Stimulated activated CD8-positive, alpha-beta memory T cell treated with anti-CD3 and anti-CD28 coated beads, Interleukin-12 subunit alpha, Interleukin-12 subunit beta, amount 100 ng/mL, for 4 hours (primary cell): ENCODE measurements around the gene UTS2R.
A peak's percentile ranks its signal among the peaks of the same experiment; 100 is the strongest.
"Not testable (repeated sequence)": the region's sequence is repeated elsewhere in the genome, so short reads cannot be mapped to it uniquely, and the experiment has no call there.

Experiments
- DNase-seq: peaks from one replicate; pipeline ENCODE4 v3.0.0-alpha.2; 2020; ENCODE audit warnings: low read depth

UTS2R gene

DNA sequence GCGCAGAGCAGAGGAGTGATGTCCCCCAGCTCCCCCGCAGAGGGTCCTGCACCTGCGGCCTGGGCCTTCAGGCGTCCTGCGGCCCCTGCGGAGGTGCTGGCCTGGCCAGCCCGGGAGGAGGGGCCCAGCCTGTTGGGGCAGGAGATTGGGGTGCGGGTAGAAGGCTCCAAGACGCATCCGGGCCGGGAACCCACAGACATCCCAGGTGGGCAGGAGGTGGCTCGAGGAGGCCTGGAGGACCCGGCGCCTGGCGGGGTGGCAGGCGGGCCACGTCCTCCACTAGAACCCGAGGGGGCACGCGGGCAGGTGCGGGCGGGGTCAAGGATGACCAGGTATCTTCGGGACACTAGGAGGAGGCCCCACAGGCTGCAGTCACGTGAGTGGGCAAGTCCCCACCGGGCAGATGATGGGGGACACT, 37.4 kb upstream of the UTS2R start:
- no peak for DNase-seq

DNA sequence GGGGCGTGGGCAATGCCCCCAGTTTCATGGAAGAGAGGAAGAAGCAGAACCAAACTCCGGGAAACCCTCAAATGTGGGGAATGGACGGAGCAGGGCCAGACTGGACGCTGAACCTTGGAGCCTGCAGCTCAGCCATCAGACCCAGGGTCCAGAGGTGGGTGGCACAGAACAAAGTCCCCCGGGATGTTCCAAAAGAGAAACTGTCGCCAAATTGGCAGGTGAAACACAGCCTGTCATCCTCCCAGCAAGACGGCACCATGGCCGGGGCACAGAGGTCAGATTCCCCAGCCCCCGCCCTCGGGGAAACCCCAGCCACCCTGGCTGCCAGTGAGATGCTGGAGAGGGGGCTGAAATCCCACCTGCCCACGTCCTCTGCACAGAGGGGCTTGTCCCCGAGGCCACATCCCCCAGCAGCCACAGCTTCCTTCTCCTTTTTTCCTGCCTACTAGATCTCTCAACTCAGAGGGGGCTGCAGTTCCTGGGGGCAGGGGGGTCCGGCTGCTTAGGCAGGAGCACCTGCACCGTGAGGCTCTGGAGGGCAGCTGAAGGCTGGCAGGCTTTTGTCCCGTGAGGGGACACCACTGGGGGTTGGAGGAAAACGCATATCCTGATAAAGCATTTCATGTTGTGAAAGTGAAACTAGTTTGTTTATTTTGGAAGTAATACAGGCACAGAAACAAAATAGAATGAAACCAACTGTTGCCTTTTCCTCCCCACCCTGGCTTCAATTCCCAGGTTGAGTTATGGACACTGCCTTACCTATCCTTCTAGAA, 36.8 kb upstream of the UTS2R start:
- no peak for DNase-seq

DNA sequence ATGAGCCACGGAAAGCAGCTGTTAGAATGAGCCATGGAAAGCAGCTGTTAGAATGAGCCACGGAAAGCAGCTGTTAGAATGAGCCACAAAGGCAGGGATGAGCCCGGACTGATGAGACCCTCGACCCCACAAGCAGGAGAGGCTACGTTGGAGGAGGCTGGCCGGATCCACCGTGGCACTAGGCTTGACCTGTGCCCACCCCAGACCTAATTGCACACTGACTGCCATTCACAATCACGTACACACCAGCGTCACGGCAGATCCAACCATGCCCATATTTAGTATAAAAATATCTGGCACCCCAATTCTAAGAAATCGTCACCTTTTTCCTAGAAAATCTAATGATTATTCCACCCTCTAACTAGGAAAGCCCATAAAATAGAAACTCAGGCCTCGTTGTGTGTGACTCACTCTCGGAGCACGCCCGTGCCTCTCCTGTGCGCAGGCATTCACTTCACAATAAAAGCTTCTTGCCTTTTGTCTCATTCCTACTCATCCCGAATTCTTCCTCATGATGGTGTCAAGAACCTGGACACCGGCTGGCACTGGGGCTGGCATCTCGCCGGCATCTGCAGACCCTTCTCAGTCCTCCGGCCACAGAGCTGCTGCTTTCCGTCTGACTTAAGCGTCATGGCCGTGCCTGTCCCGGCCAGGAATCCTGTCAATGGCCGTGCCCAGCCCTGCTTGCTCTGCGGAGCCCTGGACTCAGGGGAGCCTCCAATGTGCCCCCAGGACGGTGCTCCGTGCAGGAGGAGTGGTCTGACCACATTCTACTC, 32.5 kb upstream of the UTS2R start:
- no peak for DNase-seq

DNA sequence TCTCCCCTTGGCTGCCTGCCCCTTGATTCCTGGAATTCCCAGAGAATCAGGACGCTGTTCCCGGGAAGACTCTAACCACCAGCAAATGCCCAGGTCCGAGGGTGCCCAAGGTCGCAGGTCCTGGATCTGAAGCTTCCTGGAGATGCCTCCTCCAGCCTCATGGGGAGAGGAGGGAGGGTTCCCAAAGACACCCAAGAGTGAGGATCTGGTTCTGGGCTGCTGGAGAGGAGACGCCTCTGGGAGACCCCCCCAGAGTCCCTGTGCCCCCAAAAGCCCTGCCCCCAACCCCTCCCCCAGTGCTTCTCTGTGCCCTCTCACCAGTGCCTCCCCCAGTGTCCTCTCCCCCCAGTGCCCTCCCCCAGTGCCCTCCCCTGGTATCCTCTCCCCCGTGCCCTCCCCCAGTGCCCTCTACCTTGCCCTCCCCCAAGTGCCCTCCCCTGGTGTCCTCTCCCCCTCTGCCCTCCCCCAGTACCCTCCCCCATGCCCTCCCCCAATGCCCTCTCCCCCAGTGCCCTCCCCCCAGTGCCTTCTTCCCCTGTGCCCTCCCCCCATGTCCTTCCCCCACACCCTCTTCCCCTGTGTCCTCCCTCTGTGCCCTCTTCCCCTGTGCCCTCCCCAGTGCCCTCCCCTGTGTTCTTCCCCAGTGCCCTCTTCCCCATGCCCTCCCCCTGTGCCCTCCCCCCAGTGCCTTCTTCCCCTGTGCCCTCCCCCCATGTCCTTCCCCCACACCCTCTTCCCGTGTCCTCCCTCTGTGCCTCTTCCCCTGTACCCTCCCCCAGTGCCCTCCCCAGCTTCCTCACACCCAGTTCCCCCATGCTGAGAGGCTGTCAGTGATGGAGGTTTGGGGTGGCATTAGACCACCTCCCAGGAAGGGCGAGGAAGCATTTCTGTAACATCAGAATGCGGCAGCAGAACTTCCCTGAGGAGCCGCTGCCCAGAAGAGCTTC, 31.7 kb upstream of the UTS2R start:
- no peak for DNase-seq

DNA sequence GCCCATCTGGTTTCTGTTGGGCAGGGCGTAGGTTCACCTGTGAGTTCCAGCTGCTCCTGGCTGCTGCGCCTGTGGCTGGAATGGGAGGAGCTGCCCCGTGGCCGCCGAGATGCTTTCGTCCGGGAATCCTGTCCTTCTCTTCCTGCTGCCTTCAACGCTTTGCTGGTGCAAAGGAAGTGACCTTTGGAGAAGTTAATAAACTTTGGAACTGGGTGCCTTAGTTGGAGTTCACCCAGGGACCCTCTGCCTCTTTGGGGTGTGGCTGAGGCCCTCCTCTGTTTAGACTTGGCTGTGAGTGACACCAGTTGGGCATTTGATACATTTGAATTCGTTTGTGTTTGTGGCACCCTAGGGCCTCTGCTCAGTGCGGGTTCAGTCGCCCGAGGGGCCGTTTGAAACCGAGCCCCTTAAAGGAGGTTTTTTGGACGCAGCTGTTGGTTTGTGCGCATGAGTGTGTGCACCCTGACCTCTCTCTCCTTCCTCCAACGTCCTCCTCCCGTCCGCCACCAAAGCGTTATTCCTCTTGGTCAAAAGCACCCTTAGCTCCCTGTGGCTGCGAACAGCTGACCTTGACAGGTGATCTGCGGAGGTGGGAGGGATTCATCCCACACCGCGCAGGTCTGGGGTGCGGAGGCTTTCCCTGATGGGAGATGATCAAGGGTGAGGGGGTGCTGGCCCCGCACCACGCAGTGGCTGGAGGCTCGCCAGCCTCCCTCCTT, 29.0 kb upstream of the UTS2R start:
- DNase-seq, result no peak

DNA sequence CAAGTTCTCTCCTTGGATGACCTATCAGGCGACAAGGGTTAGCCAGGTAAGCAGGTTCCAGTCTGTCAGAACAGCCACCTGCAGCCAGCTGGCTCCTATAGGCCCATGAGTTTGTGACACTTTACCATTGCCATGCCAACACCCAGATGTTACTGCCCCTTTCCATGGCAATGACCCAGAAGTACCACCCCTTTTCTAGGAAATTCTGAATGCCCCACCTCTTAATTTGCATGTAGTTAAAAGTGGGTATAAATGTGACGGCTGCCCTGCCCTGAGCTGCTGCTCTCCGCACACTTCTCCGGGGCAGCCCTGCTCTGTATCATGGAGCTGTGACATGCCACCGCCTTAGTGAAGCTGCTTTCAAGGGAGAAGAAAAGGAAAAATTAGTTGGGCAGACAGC, 28.0 kb upstream of the UTS2R start:
- DNase-seq, result no peak

DNA sequence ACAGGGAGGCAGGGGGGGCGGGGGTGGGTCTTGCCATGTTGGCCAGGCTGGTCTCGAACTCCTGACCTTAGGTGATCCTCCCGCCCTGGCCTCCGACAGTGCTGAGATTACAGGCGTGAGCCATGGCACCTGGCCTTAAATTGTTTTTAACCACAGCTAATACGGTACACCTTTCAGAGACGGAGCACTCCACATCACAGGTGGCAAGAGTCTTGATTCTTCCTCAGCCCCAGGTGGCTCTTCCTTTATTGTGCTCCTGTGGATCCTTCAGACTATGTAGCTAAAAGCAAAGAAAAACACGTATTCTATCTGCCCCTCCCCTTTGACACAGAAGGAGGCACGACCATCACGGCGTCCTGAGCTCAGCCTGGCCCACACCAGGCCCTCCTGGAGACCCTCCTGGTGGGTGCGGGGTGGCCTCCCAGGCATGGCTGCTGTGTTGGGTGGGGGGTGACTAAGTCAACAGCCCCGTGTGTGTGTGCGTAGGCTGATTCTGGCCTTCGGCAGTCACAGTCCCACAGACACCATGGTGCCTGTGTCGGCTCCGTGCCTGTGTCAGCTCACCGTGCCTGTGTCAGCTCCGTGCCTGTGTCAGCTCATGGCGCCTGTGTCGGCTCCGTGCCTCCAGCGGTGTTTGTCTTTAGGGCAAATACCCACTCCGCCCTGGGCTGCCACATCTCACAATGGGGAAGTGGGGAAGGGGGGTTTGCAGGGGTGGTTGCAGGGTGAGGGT, 27.2 kb upstream of the UTS2R start:
- DNase-seq, result no peak

DNA sequence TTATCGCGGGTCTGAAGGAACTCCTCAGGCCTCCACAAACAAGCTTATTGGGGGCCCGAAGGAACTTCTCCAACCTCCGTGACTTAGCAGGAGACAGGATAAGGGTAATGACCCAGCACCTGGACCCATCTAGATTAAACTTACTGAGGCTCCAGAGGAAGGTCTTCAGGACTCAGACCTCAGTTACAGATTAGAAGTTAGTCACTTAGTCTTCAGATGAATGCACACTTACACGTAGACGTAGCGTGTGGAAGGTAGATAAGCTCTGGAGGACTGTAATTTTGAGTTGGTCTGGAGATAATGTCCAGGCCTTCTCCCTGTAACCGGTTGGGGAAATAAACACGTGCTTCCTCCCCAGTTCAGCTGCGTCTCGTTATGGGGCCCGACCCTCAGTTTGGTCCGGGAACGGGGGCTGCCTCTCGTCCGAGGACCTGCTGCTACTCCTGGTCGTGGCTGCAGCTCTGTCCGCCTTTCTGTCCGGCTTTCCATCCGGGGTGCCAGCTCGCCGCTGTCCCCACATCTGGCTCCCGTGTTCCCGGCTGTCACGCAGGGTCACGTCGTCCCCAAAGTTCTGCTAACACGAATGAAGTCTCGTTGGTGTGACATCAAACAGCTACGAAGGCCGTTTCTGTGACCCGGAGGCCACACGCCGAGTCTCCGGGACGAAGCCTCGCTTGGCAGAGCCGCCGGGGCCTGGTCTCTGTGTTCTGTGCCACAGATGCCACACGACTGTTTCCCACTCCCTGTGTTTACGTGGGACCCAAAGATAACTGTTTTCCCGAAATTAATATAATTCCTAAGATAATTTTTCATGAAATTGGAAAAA, 26.2 kb upstream of the UTS2R start:
- no peak for DNase-seq

DNA sequence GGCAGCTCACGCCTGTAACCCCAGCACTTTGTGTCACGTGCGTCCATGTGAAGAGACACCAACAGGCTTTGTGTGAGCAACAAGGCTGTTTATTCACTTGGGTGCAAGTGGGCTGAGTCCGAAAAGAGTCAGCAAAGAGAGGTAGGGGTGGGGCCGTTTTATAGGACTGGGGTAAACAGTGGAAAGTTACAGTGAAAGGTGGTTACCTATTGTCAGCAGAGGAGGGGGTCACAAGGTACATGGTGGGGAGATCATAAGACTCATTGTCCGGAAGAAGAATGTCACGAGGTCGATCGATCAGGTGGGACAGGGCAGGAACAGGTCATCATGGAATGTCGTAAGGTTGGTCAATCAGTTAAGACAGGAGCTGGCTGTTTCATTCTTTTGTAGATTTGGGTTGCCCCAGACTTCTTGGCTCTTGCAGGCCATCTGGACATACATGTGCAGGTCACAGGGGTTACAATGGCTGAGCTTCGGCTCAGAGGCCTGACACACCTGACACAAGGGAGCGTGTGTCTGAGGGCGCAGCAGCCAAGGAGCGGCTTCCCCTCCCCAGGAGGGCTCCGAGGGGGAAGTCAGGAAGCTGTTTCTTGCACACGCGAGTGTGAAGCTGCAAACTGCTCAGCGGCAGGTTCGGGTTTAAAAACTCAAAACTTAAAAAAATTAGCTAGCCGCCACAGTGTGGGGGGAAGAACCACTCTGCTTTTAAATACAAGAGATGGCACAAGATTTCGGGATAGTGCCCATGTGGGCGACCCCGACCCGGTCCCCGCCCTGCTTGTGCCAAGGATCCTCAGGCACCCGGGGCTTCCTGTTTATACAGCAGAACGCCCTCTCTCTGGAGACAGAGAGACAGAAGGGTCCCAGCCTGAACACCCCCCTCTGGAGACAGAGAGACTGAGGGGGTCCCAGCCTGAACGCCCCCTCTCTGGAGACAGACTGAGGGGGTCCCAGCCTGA, 24.9 kb upstream of the UTS2R start:
- no peak for DNase-seq

DNA sequence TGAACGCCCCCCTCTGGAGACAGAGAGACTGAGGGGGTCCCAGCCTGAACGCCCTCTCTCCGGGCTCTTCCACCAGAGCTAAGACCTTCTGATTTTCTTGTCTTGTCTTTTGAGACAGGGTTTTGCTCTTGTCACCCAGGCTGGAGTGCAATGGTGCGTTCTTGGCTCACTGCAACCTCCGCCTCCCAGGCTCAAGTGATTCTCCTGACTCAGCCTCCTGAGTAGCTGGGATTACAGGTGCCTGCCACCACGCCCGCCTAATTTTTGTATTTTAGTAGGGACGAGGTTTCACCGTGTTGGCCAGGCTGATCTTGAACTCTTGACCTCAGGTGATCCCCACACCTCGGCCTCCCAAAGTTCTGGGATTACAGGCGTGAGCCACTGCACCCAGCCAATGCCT, 23.6 kb upstream of the UTS2R start:
- not testable (repeated sequence) for DNase-seq

DNA sequence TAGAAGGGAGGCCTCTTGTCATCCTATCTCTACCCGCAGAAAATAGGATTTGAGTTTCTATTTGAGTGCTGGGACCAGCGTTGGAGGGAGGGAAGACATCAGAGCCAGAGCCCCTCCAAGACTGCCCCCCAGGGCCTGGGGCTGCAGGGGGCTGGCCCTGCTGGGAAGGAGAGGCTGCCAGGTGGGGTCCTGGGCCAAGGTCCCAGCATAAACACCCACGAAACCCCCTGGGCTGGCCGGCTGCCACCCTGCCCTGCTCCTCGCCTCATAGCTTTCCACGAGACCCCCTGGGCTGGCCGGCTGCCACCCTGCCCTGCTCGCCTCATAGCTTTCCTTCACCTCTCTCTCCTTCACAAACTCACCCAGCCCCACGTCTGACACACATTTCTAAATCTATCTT, 23.1 kb upstream of the UTS2R start:
- no peak for DNase-seq

DNA sequence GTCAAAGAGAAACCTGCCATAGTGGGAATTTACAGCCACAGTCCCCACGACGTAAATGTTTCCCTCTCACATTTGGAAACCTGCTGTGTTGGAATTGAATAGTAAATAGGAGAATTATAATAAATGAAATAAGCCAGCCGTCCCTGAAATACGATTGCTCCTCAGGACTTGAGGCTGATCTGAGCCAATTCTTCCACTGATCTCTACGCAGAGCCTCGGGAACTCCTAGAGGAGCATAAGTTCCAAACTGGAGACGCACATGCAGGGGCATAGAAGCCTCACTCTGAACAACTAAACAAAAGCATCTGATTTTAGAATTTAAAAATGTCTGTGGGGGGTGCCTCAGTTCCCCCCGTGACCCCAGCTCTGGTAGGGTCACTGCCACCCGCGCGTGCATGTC, 22.7 kb upstream of the UTS2R start:
- no peak for DNase-seq

DNA sequence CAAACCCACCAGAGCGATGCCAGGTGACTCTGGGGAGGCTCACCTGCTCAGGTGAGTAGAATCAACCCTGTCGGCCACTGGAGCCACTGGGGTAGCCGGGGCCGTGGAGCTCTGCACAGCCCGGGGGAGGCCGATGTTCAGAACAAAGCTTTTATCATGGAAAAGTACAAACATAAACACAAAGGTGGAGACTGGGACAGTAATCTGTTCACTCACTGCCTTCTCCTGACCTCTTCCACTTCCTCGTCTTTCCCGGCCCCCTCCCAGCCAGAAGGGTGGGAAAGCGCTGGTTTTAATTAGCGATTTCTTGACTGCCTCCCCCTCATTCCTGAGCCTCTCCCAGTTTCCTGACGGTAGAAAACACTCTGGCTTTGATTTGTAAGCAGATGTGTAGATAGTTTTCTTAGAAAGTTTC, 22.3 kb upstream of the UTS2R start:
- DNase-seq, result no peak

DNA sequence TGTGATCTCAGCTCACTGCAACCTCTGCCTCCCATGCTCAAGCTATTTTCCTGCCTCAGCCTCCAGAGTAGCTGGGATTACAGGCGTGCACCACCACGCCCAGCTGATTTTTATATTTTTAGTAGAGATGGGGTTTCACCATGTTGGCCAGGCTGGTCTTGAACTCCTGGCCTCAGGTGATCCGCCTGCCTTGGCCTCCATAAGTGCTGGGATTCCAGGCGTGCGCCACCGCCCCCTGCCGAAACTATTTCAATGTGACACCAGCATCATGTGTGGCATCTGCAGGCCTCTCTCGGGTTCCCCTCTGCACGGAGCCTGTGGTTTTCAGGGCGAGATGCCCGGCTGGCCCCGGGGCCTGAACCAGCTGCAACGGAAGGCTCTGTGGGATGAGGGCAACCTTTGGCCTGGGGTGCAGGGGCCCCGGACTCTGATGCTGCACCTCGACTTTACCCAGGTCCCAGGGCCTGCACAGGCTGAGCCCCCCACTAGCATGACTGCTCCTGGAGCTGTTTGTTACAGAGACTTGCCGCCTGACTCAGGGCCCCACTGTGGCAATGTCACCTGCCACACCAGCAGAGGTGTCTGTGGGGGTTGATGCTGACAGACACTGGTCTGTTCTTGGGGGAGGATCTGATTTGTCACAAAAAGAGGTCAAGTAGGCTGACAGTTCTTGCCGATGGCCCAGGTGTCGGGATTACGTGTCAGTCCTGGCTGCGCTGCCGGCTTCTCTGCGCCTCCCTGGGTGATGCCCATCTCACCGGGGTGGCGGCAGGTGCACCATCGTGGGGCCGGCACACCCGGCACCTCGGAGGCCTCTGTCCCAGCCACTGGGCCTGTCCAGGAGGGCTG, 21.2 kb upstream of the UTS2R start:
- peak; percentile 11 for DNase-seq

DNA sequence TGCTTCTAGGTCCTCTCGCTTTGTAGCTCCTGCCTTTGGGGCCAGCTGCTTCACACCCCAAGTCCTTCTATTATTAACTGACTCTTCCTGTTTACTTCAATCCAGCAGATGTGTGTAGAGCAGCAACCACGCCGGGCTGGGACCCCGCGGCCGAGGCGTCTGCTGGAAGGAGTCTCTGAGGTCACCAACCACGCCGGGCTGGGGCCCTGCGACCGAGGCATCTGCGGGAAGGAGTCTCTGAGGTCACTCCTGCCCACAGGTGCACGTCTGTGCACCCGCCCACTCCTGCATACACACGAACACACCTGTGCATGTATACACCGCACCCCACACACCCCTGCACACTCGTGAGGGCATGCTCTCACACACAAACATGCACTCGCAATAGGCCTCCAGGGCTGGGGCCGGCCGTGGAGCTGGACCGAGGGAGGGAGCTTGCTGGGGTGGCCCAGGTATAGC, 20.3 kb upstream of the UTS2R start:
- DNase-seq, result no peak

DNA sequence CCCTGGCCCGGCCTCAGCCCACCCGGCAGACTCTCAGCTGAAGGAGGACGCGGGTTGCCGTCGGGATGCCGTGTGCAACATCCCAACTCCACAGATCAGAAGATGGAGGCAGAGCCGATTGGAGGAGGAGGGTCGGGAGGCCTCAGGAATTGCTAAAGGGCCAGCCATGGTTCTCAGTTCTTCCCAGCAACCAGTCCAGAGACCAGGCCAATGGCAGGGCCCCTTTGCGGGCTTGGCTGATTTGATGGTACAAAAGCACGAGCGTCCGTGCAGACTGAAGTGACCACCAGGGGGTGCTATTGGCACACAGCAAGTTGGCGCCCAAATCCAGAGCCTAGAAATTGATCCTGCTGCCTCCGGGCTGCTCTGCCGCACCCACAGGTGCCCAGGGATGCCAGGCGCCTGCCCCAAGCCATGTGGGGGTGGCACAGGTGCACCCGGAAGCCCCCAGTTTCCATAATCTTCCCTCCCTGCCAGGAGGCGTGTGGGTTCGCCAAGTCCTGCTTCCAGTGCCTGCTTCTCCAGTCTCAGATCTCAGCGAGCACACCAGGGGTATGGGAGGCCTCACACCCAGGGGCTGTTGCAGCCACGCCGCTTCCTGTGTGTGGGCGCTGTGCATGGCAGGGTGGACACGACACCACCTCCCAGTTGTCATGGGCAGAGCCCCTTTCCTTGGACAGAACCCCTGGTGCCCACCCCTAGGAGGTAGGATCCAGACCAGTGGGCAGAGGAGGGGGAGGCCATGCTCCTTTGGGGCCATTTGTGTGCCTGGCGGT, 19.7 kb upstream of the UTS2R start:
- peak; percentile 58 for DNase-seq

DNA sequence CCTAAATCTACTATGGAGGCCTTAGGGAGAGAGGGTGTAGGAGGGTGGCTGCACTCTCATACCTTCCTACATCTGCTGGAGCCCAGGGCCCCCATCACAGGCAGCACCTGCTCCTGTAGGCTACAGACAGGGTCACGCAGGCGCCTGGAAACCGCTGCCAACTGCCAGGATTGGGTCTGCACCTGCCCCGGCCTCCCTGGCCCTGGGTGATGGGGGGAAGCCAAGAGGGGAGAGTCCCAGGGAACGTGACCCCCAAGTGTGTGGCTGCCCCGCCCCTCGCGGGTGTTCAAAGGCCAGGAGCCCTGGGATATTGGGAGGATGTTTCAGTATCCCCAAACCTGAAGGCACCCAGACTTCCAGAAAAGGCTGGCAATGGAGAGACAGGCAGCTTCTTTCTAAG, 18.1 kb upstream of the UTS2R start:
- no peak for DNase-seq
